Lower lobe of right lung (tissue), 2 donors: ENCODE measurements around the gene PRDM16. TPM values are rescaled to one million over a fixed set of nuclear protein-coding genes. Genes with fewer than 3 reads are reported as not detected.

Experiments used
- ATAC-seq, 2 donors: fragments of 200-7000 bp; cut with Tn5 transposase; one replicate each; pipeline ENCODE4 v1.9.1; 2020 to 2022; ENCODE audit warnings: mild to moderate bottlenecking in 2 of 2, moderate library complexity in 2 of 2
- DNase-seq: peaks from one replicate; pipeline ENCODE4 v3.0.0-alpha.2; 2020
- H3K27ac ChIP-seq: fragments of 200-600 bp; one replicate; pipeline ENCODE4 v1.8.0; 2022
- H3K27me3 ChIP-seq: fragments of 200-600 bp; one replicate; pipeline ENCODE4 v1.8.0; 2022; ENCODE audit warnings: low read depth
- H3K36me3 ChIP-seq: fragments of 200-600 bp; one replicate; pipeline ENCODE4 v1.8.0; 2022; ENCODE audit warnings: mild to moderate bottlenecking
- H3K4me1 ChIP-seq: fragments of 200-600 bp; one replicate; pipeline ENCODE4 v1.8.0; 2022
- H3K4me3 ChIP-seq: fragments of 200-600 bp; one replicate; pipeline ENCODE4 v1.8.0; 2022; ENCODE audit warnings: mild to moderate bottlenecking
- H3K9me3 ChIP-seq: fragments of 200-600 bp; one replicate; pipeline ENCODE4 v1.8.0; 2022
- CTCF ChIP-seq: fragments of 200-600 bp; IDR thresholded peaks from one replicate; pipeline ENCODE4 v1.8.0; 2022; ENCODE audit warnings: antibody characterized with exemption, mild to moderate bottlenecking
- intact Hi-C: fragments of 100-400 bp; cut with DNase I; formaldehyde crosslinking; loops from one replicate; pipeline ENCODE4 v1.11.0; 2022
- total RNA-seq: library from RNA; stranded (reverse); fragmentation: NEBNext Ultra II Directional; extraction: Animal tissue kit (Norgen Biotek cat#: 25700); gene quantifications from one replicate; pipeline ENCODE4 v1.2.1, GENCODE V29; 2021
- donor health status: DM: no; HTN: yes; CAD: no; lungs with severe emphysema.

PRDM16 gene
- total RNA-seq, 1 donor from 2014 or later, result 19.2 TPM

GRCh38 chr1:3355089-3355488 is 286.1 kb downstream of the PRDM16 start:
- H3K36me3 ChIP-seq, result no peaks in the 10 kb centered on the region
- DNase-seq (no peak), ATAC-seq (no peak)
- intact Hi-C loops, result no loop called here
- no peaks in the 10 kb centered on the region for H3K9me3 ChIP-seq
- no peak for TF ChIP-seq CTCF
- peaks cover 26% of the 10 kb centered on the region for H3K27me3 ChIP-seq
- no peak overlapping the region for H3K27ac ChIP-seq
- no peaks in the 10 kb centered on the region for H3K4me1 ChIP-seq
- H3K4me3 ChIP-seq, result no peak overlapping the region

GRCh38 chr1:3355894-3356826 is 287.2 kb downstream of the PRDM16 start:
- Histone ChIP-seq H3K36me3 (no peaks in the 10 kb centered on the region), H3K9me3 (no peaks in the 10 kb centered on the region), H3K27me3 (peaks cover 21% of the 10 kb centered on the region), H3K27ac (no peak overlapping the region), H3K4me3 (no peak overlapping the region), H3K4me1 (no peaks in the 10 kb centered on the region)
- no peak for TF ChIP-seq CTCF
- DNase-seq, result no peak
- intact Hi-C loops, result no loop called here
- no peak for ATAC-seq

GRCh38 chr1:3356827-3357460 is 287.9 kb downstream of the PRDM16 start:
- DNase-seq (no peak), ATAC-seq (no peak)
- Histone ChIP-seq H3K4me3 (no peak overlapping the region), H3K36me3 (no peaks in the 10 kb centered on the region), H3K9me3 (no peaks in the 10 kb centered on the region), H3K27me3 (peaks cover 21% of the 10 kb centered on the region), H3K27ac (no peak overlapping the region), H3K4me1 (no peaks in the 10 kb centered on the region)
- intact Hi-C loops, result no loop called here
- no peak for TF ChIP-seq CTCF

GRCh38 chr1:3357526-3358297 is 288.7 kb downstream of the PRDM16 start:
- no peaks in the 10 kb centered on the region for H3K9me3 ChIP-seq
- no peak overlapping the region for H3K4me3 ChIP-seq
- ATAC-seq (no peak), DNase-seq (no peak)
- H3K36me3 ChIP-seq, result no peaks in the 10 kb centered on the region
- peaks cover 21% of the 10 kb centered on the region for H3K27me3 ChIP-seq
- no peak overlapping the region for H3K27ac ChIP-seq
- TF ChIP-seq CTCF, result no peak
- no peaks in the 10 kb centered on the region for H3K4me1 ChIP-seq
- intact Hi-C loops, result no loop called here

- intact Hi-C loops, result no loop called here
- Histone ChIP-seq H3K4me1 (no peaks in the 10 kb centered on the region), H3K36me3 (no peaks in the 10 kb centered on the region), H3K4me3 (no peak overlapping the region), H3K27me3 (peaks cover 11% of the 10 kb centered on the region), H3K27ac (no peak overlapping the region), H3K9me3 (no peaks in the 10 kb centered on the region)
- DNase-seq, result no peak
- ATAC-seq, result no peak
- no peak for TF ChIP-seq CTCF
These were observed 290.3 kb downstream of the PRDM16 start for GRCh38 chr1:3359351-3359750.
